GM19240 (cell line): Measurements from ENCODE around the gene SREBF2.
"Not testable (repeated sequence)": the region's sequence is repeated elsewhere in the genome, so short reads cannot be mapped to it uniquely, and the experiment has no call there.

Experiments
- DNase-seq: peaks from one replicate; pipeline ENCODE4 v3.0.0; 2011; ENCODE audit warnings: low spot score; ENCODE audit not compliant: insufficient read length

SREBF2 gene

GRCh38 chr22:41821471-41822316 is 11.2 kb upstream of the SREBF2 start:
- DNase-seq, result no peak

GRCh38 chr22:41822317-41823057 is 10.4 kb upstream of the SREBF2 start:
- peak; percentile 25 for DNase-seq

GRCh38 chr22:41823797-41824196 is 9.1 kb upstream of the SREBF2 start:
- DNase-seq, result no peak

GRCh38 chr22:41825376-41825775 is 7.5 kb upstream of the SREBF2 start:
- no peak for DNase-seq

- DNase-seq, result no peak
Observed at GRCh38 chr22:41826021-41826420, 6.9 kb upstream of the SREBF2 start.

GRCh38 chr22:41826430-41827383 is 6.2 kb upstream of the SREBF2 start:
- no peak for DNase-seq

GRCh38 chr22:41827671-41828070 is 5.2 kb upstream of the SREBF2 start:
- no peak for DNase-seq

- DNase-seq, result no peak
Observed at GRCh38 chr22:41828516-41828915, 4.4 kb upstream of the SREBF2 start.

- no peak for DNase-seq
Observed at GRCh38 chr22:41830174-41830573, 2.7 kb upstream of the SREBF2 start.

GRCh38 chr22:41831383-41831782 is 1.5 kb upstream of the SREBF2 start:
- DNase-seq, result no peak

- DNase-seq, result no peak
Observed at GRCh38 chr22:41831828-41832552, 915 bp upstream of the SREBF2 start.

GRCh38 chr22:41833369-41834004 is 582 bp downstream of the SREBF2 start:
- DNase-seq, result no peak

- DNase-seq, result no peak
Observed at GRCh38 chr22:41834005-41834944, 1.4 kb downstream of the SREBF2 start.

- DNase-seq, result not testable (repeated sequence)
Observed at GRCh38 chr22:41835462-41835861, 2.6 kb downstream of the SREBF2 start.

- DNase-seq, result no peak
Observed at GRCh38 chr22:41836551-41836950, 3.6 kb downstream of the SREBF2 start.

GRCh38 chr22:41838842-41839618 is 6.1 kb downstream of the SREBF2 start:
- DNase-seq, result no peak

GRCh38 chr22:41840216-41840615 is 7.3 kb downstream of the SREBF2 start:
- DNase-seq, result no peak

- no peak for DNase-seq
Observed at GRCh38 chr22:41841085-41841712, 8.3 kb downstream of the SREBF2 start.
